Peyer's patch (tissue), 4 donors: ENCODE results near the gene USP31.

Experiments
- POLR2A ChIP-seq, 2 donors: fragments of 450-650 bp; IDR thresholded peaks; one replicate each; pipeline ENCODE4 v1.5.1; 2017; ENCODE audit warnings: antibody characterized with exemption in 2 of 2, mild to moderate bottlenecking in 2 of 2, moderate library complexity in 2 of 2
- TF ChIP-seq, protein P1 (sequence below), 6 experiments: fragments of 450-650 bp in 4 of 6; fragments of 200-600 bp in 2 of 6; sonication (generic) in 1 of 6; IDR thresholded peaks; one replicate each; pipeline ENCODE4 v1.5.1; 2017 to 2019; ENCODE audit warnings: antibody characterized with exemption in 6 of 6, mild to moderate bottlenecking in 3 of 6, moderate library complexity in 1 of 6

DNA sequence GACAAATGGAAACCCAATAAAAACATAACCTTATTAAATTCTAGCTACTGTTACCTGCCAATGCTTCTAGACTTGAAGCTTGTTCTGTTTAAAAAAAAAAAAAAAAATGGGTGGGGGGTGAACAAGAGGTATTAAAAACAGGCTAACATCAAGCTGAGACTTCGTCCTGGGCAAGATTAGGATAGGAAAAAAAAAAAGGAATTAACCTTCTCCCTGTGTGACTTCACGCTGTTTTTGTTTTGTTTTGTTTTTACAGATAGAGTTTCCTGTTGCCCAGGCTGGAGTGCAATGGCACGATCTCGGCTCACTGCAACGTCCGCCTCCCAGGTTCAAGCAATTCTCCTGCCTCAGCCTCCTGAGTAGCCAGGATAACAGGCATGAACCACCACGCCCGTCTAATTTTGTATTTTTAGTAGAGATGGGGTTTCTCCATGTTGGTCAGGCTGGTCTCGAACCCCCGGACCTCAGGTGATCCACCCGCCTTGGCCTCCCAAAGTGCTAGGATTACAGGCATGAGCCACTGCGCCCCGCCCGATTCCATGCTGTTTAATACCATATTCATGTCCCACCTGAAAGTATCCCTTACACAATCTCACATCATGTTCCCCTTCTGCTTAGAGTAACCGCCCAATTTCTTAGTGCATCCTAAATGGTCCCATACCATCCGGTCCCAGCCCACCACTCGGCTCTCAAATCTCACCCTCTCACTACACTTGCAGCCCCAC lies 2.2 kb downstream of the USP31 start:
- TF ChIP-seq, protein P1, sequence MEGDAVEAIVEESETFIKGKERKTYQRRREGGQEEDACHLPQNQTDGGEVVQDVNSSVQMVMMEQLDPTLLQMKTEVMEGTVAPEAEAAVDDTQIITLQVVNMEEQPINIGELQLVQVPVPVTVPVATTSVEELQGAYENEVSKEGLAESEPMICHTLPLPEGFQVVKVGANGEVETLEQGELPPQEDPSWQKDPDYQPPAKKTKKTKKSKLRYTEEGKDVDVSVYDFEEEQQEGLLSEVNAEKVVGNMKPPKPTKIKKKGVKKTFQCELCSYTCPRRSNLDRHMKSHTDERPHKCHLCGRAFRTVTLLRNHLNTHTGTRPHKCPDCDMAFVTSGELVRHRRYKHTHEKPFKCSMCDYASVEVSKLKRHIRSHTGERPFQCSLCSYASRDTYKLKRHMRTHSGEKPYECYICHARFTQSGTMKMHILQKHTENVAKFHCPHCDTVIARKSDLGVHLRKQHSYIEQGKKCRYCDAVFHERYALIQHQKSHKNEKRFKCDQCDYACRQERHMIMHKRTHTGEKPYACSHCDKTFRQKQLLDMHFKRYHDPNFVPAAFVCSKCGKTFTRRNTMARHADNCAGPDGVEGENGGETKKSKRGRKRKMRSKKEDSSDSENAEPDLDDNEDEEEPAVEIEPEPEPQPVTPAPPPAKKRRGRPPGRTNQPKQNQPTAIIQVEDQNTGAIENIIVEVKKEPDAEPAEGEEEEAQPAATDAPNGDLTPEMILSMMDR (IDR thresholded peaks at IDR 0.05), result no peak
- TF ChIP-seq POLR2A (IDR thresholded peaks at IDR 0.05), result no peak
